K562 (cell line): ENCODE results near the gene LACTBL1. TPM values are rescaled to one million over a fixed set of nuclear protein-coding genes. Genes with fewer than 3 reads are reported as not detected.

Experiments
- CBX3 ChIP-seq, 2 experiments: IDR thresholded peaks; 1 replicate in 1 of 2; 2 replicates in 1 of 2; pipeline ENCODE4 v1.6.1; 2012; ENCODE audit warnings: inconsistent platforms in 2 of 2, low read length in 2 of 2, borderline replicate concordance in 1 of 2, control low read depth in 1 of 2
- CCAR2 ChIP-seq: fragments of 200-400 bp; formaldehyde crosslinking; IDR thresholded peaks from 2 replicates; pipeline ENCODE4 v1.6.1; 2017; ENCODE audit warnings: mild to moderate bottlenecking, low read depth, low read length
- ESRRB ChIP-seq: fragments of 250-450 bp; sonication (Bioruptor Pico); IDR thresholded peaks from 2 replicates; pipeline ENCODE4 v1.5.0; 2020; ENCODE audit warnings: mild to moderate bottlenecking, moderate library complexity, borderline replicate concordance
- MTA3 ChIP-seq: fragments of 450-650 bp; formaldehyde crosslinking; IDR thresholded peaks from 2 replicates; pipeline ENCODE4 v1.6.1; 2017; ENCODE audit warnings: mild to moderate bottlenecking, borderline replicate concordance
- RAD21 ChIP-seq, 2 experiments: fragments of 250-450 bp in 1 of 2; fragments of 450-650 bp in 1 of 2; sonication (Bioruptor Pico) in 1 of 2; formaldehyde crosslinking in 1 of 2; IDR thresholded peaks in 1 of 2; conservative IDR thresholded peaks in 1 of 2; 2 replicates each; pipeline versions ENCODE4 v1.4.0 to v1.8.0; 2020 to 2022; ENCODE audit warnings: mild to moderate bottlenecking in 2 of 2, moderate library complexity in 1 of 2
- RBM25 ChIP-seq: fragments of 200-400 bp; formaldehyde crosslinking; IDR thresholded peaks from 2 replicates; pipeline ENCODE4 v1.6.1; 2018; ENCODE audit warnings: low read length, low read depth, moderate library complexity; ENCODE audit not compliant: severe bottlenecking
- RCOR1 ChIP-seq, 2 experiments: IDR thresholded peaks; 2 replicates each; pipeline ENCODE4 v1.6.1; 2012; ENCODE audit warnings: low read depth in 2 of 2, low read length in 2 of 2, borderline replicate concordance in 1 of 2, improper control_type of control experiment in 1 of 2
- SRSF7 ChIP-seq: fragments of 200-400 bp; formaldehyde crosslinking; optimal IDR thresholded peaks from 2 replicates; pipeline ENCODE3; 2017; ENCODE audit warnings: mild to moderate bottlenecking, low read depth, low read length
- STAG1 ChIP-seq: sonication (generic); formaldehyde crosslinking; IDR thresholded peaks from 2 replicates; pipeline ENCODE4 v1.5.0; 2020; ENCODE audit warnings: missing genetic modification reagents, borderline replicate concordance
- TRIM25 ChIP-seq: fragments of 450-650 bp; IDR thresholded peaks from 2 replicates; pipeline ENCODE4 v1.7.0; 2016; ENCODE audit warnings: borderline replicate concordance
- TRIM28 ChIP-seq: fragments of 450-650 bp; IDR thresholded peaks from 2 replicates; pipeline ENCODE4 v1.6.1; 2017
- XRCC3 ChIP-seq: fragments of 450-650 bp; IDR thresholded peaks from 2 replicates; pipeline ENCODE4 v1.6.1; 2017; ENCODE audit warnings: mild to moderate bottlenecking, moderate library complexity
- ZBTB43 ChIP-seq: sonication (generic); formaldehyde crosslinking; IDR thresholded peaks from 2 replicates; pipeline ENCODE4 v1.8.0; 2023; ENCODE audit warnings: mild to moderate bottlenecking, missing genetic modification reagents
- ZNF124 ChIP-seq: sonication (generic); formaldehyde crosslinking; IDR thresholded peaks from 2 replicates; pipeline ENCODE4 v1.8.1; 2022; ENCODE audit warnings: missing genetic modification reagents
- ZNF146 ChIP-seq: IDR thresholded peaks from one replicate; pipeline ENCODE4 v1.6.1; 2018; ENCODE audit warnings: missing compliant biosample characterization; ENCODE audit not compliant: unreplicated experiment
- polyA plus RNA-seq, 8 experiments: library from polyadenylated mRNA; depleted of rRNA in 4 of 8; stranded (reverse) in 5 of 8; unstranded in 3 of 8; fragments of >200 nt; fragmentation: Nextera tagmentation in 2 of 8; fragmentation: Illumina TruSeq in 1 of 8; extraction: Ambion mirVana in 2 of 8; extraction: Trizol in 1 of 8; gene quantifications; 2 replicates each; pipeline versions ENCODE4 v1.2.1 to v1.2.3, GENCODE V29; 2011 to 2014; ENCODE audit warnings: inconsistent platforms in 1 of 8, missing spikeins in 1 of 8
- total RNA-seq, 7 experiments: library from RNA; depleted of rRNA in 6 of 7; stranded (reverse); fragments of >200 nt in 6 of 7; fragmentation: Illumina TruSeq in 2 of 7; extraction: Trizol in 2 of 7; gene quantifications; 2 replicates each; pipeline versions ENCODE4 v1.2.1 to v1.2.3, GENCODE V29; 2011 to 2021; ENCODE audit warnings: low replicate concordance in 1 of 7
- TF ChIP-seq, protein P1 (sequence below): sonication (generic); formaldehyde crosslinking; IDR thresholded peaks from 2 replicates; pipeline ENCODE4 v1.8.1; 2022; ENCODE audit warnings: missing genetic modification reagents

The LACTBL1 gene
- total and polyA plus RNA-seq, 9 of the 15 experiments (the other 6 are each of a cell fraction or from before 2014, with no cell fraction given), result not detected

DNA sequence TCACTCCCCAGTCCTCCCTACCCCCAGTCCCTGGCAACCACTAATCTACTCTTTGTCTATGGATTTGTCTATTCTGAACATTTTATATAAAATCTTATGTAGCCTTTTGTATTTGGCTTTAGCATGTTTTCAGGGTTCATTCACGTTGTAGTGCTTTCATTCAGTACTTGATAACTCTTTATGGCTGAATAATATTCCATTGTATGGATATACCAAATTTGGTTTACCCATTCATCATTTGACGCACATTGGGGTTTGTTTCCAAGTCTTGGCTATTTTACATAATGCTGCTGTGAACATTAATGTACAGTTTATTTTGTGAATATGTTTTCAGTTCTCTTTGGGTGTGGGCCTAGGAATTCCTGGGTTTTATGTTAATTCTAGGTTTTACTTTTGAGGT, 49.2 kb upstream of the LACTBL1 start (continued):
- TF ChIP-seq ZNF146 (CRISPR knock-in tag) (peak; percentile 73), RBM25 (peak; percentile 46), STAG1 (CRISPR knock-in tag) (no peak), TRIM28 (peak; percentile 35; the same call in 1 of the 2 replicates), TRIM25 (no peak), CBX3 (IDR thresholded peaks at IDR 0.05; ENCODE audit: borderline replicate concordance in 1 of 2, low read length in 2 of 2) (peak in 1 of 2 experiments; percentile 54; a peak in 1 of 3 replicates), RAD21 (CRISPR knock-in tag; conservative IDR thresholded peaks at IDR 0.05 in 1 of 2, IDR thresholded peaks at IDR 0.05 in 1 of 2) (no peak), MTA3 (no peak), XRCC3 (peak; percentile 38; the same call in 1 of the 2 replicates), ESRRB (CRISPR knock-in tag) (no peak), CCAR2 (no peak), SRSF7 (no peak), ZNF124 (CRISPR knock-in tag) (no peak), RCOR1 (IDR thresholded peaks at IDR 0.05; ENCODE audit: borderline replicate concordance in 1 of 2, low read depth in 2 of 2, low read length in 2 of 2) (no peak), ZBTB43 (CRISPR knock-in tag) (no peak)
- TF ChIP-seq, protein P1, sequence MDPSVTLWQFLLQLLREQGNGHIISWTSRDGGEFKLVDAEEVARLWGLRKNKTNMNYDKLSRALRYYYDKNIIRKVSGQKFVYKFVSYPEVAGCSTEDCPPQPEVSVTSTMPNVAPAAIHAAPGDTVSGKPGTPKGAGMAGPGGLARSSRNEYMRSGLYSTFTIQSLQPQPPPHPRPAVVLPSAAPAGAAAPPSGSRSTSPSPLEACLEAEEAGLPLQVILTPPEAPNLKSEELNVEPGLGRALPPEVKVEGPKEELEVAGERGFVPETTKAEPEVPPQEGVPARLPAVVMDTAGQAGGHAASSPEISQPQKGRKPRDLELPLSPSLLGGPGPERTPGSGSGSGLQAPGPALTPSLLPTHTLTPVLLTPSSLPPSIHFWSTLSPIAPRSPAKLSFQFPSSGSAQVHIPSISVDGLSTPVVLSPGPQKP, result no peak
